Left lung (tissue), 10 donors: ENCODE data around the gene FGFR3. TPM values are rescaled to one million over a fixed set of nuclear protein-coding genes. Genes with fewer than 3 reads are reported as not detected.

Experiments
- ATAC-seq: fragments of 200-7000 bp; cut with Tn5 transposase; one replicate; pipeline ENCODE4 v1.9.1; 2020; ENCODE audit warnings: moderate library complexity
- DNase-seq, 4 donors: peaks; one replicate each; pipeline ENCODE4 v3.0.0-alpha.2; 2013 to 2020
- H3K27ac ChIP-seq, 2 donors: fragments of 200-600 bp; sonication (generic) in 1 of 2; one replicate each; pipeline versions ENCODE4 v1.5.0 to v1.8.0; 2020 to 2021
- H3K27me3 ChIP-seq, 2 donors: fragments of 200-600 bp; sonication (generic) in 1 of 2; one replicate each; pipeline versions ENCODE4 v1.5.0 to v1.8.0; 2020 to 2021
- H3K36me3 ChIP-seq, 2 donors: fragments of 200-600 bp; sonication (generic) in 1 of 2; one replicate each; pipeline versions ENCODE4 v1.5.0 to v1.8.0; 2020 to 2021
- H3K4me1 ChIP-seq, 2 donors: fragments of 200-600 bp; one replicate each; pipeline ENCODE4 v1.8.0; 2021
- H3K4me3 ChIP-seq, 2 donors: fragments of 200-600 bp; sonication (generic) in 1 of 2; one replicate each; pipeline versions ENCODE4 v1.5.0 to v1.8.0; 2020 to 2021; ENCODE audit warnings: mild to moderate bottlenecking in 1 of 2
- H3K9me3 ChIP-seq, 2 donors: fragments of 200-600 bp; sonication (generic) in 1 of 2; one replicate each; pipeline versions ENCODE4 v1.5.0 to v1.8.0; 2020 to 2021
- CTCF ChIP-seq, 2 donors: fragments of 200-600 bp; sonication (generic) in 1 of 2; IDR thresholded peaks; one replicate each; pipeline versions ENCODE4 v1.5.0 to v1.8.0; 2021; ENCODE audit warnings: antibody characterized with exemption in 2 of 2
- intact Hi-C, 2 donors: fragments of 100-400 bp; cut with DNase I; formaldehyde crosslinking; loops; one replicate each; pipeline versions ENCODE4 v1.11.2 to v1.14.2; 2022
- polyA plus RNA-seq, 6 donors: library from polyadenylated mRNA; unstranded; fragments of 120-200 nt; gene quantifications; one replicate each; pipeline ENCODE4 v1.2.1, GENCODE V29; 2013; ENCODE audit not compliant: insufficient read length in 6 of 6
- total RNA-seq, 2 donors: library from RNA; stranded (reverse); fragmentation: NEBNext Ultra II Directional; extraction: Animal tissue kit (Norgen Biotek cat#: 25700); gene quantifications; one replicate each; pipeline ENCODE4 v1.2.1, GENCODE V29; 2021
- donor health status: DM: no; HTN: yes; CAD: no.
- donor health status: DM: no; HTN: no; CAD: no.

The FGFR3 gene
- total and polyA plus RNA-seq, 8 donors = 10.8 to 134 (median 90.4) TPM

DNA sequence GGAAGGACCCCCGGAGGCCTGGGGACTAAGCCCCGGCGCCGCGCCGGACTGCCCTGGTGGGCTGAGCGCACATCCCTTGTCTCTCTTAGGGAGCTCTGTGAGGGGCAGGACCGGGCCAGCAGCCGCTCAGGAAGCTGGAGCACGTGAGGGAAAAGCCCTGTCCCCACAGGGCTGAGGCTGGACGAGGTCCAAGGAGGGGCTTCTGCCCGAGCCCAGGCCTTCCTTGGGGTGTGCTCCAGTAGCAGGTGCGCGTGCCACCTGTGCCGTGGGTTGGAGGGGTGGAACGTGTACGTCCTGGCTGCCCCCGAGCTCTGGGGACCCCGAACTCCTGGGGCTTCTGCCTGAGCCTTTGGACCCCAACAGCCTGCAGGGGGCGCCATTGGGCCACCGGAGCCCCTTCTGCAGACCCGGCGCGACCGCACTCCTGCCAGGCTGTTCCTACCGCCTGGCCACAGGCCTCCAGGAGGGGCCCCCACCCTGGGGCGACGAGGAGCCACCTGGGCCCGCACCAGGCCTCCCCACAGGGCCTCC lies 44.6 kb upstream of the FGFR3 start:
- H3K36me3 ChIP-seq = peaks cover 0 to 18% of the 10 kb centered on the region in 2 donors
- peaks cover 13 to 24% of the 10 kb centered on the region in 2 donors for H3K4me1 ChIP-seq
- H3K27ac ChIP-seq = no peak overlapping the region
- no peak overlapping the region for H3K4me3 ChIP-seq
- H3K9me3 ChIP-seq = no peaks in the 10 kb centered on the region
- DNase-seq (peak; percentile 62 to 92 (median 76)), ATAC-seq (peak; percentile 58)
- intact Hi-C loops = loop anchor here in 1 of 2 donors (2.0 to 10.0 kb wide), 2 partner anchors 62 to 146 kb away; no protein-coding TSS in a partner anchor
- H3K27me3 ChIP-seq = peaks cover 0 to 19% of the 10 kb centered on the region in 2 donors
- TF ChIP-seq CTCF (IDR thresholded peaks at IDR 0.05) = peak; percentile 67 to 77

DNA sequence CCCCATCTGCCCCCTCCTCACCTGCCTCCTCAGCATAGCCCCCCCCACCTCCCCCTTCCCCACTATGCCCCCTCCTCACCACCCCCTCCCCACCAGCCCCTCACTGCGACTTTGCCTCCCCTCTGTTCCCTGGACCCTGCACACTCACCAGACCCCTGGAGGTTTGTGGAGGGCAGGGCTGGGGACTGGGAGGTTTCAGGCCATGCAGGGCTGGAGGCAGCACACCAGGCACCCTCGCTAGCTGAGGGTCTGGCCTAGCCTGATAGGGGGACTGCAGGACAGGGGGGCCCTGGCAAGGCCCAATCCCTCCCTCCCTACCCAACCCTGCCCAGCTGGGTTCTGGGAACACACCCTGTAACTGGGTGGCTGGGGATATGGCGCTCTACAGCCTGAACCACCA lies 43.7 kb upstream of the FGFR3 start:
- Histone ChIP-seq H3K4me1 (peaks cover 13 to 28% of the 10 kb centered on the region in 2 donors), H3K36me3 (peaks cover 0 to 10% of the 10 kb centered on the region in 2 donors), H3K27ac (no peak overlapping the region), H3K27me3 (peaks cover 0 to 19% of the 10 kb centered on the region in 2 donors), H3K4me3 (no peak overlapping the region), H3K9me3 (no peaks in the 10 kb centered on the region)
- no peak for DNase-seq
- no peak for ATAC-seq
- intact Hi-C loops = loop anchor here in 1 of 2 donors (2.0 to 10.0 kb wide), 2 partner anchors 61 to 145 kb away; no protein-coding TSS in a partner anchor
- TF ChIP-seq CTCF (IDR thresholded peaks at IDR 0.05) = no peak

DNA sequence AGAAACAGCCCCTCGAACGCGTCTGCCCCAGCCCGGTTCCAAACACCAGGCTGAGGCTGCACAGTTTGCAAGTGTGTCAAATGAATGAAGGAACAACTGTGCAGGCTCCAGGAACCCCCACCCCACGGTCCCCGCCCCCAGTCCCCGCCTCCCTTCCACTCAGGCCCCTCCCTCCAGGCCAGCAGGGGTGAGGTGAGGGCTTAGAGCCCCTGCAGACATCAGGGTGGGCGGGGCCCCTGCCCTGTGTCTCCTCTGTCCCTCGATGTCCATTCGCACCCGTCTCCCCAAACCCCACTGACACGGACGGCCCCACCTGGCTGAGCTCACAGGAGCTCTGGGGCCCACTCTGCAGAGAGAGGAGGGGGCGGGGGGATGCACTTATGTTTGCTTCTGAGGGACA lies 43.3 kb upstream of the FGFR3 start:
- Histone ChIP-seq H3K27me3 (peaks cover 0 to 19% of the 10 kb centered on the region in 2 donors), H3K9me3 (no peaks in the 10 kb centered on the region), H3K27ac (no peak overlapping the region), H3K36me3 (peaks cover 0 to 5% of the 10 kb centered on the region in 2 donors), H3K4me3 (no peak overlapping the region), H3K4me1 (peaks cover 13 to 28% of the 10 kb centered on the region in 2 donors)
- intact Hi-C loops = loop anchor here in 1 of 2 donors (2.0 to 10.0 kb wide), 2 partner anchors 61 to 145 kb away; no protein-coding TSS in a partner anchor
- DNase-seq (no peak), ATAC-seq (no peak)
- TF ChIP-seq CTCF (IDR thresholded peaks at IDR 0.05) = no peak

- no peak for TF ChIP-seq CTCF (IDR thresholded peaks at IDR 0.05)
- intact Hi-C loops = no loop called here
- peaks cover 13 to 28% of the 10 kb centered on the region in 2 donors for H3K4me1 ChIP-seq
Observed at GRCh38 chr4:1750381-1751154, 42.5 kb upstream of the FGFR3 start.

More at GRCh38 chr4:1750381-1751154, 42.5 kb upstream of the FGFR3 start:
- no peak overlapping the region for H3K27ac ChIP-seq
- no peaks in the 10 kb centered on the region for H3K36me3 ChIP-seq
- no peak for DNase-seq
- no peak overlapping the region for H3K4me3 ChIP-seq
- no peak for ATAC-seq
- H3K27me3 ChIP-seq = peaks cover 0 to 19% of the 10 kb centered on the region in 2 donors
- H3K9me3 ChIP-seq = no peaks in the 10 kb centered on the region
